Right ventricle myocardium inferior (tissue), 1 donor: Measurements from ENCODE around the gene IFI35. TPM values are rescaled to one million over a fixed set of nuclear protein-coding genes. Genes with fewer than 3 reads are reported as not detected.
"Not testable (repeated sequence)": the region's sequence is repeated elsewhere in the genome, so short reads cannot be mapped to it uniquely, and the experiment has no call there.

Source experiments
- ATAC-seq: fragments of 200-7000 bp; cut with Tn5 transposase; one replicate; pipeline ENCODE4 v1.9.1; 2020; ENCODE audit warnings: mild to moderate bottlenecking, moderate library complexity
- DNase-seq: peaks from one replicate; pipeline ENCODE4 v3.0.0; 2021; ENCODE audit errors: missing footprints
- intact Hi-C: fragments of 100-400 bp; cut with DNase I; formaldehyde crosslinking; loops from one replicate; pipeline ENCODE4 v1.11.0; 2022
- total RNA-seq: library from RNA; stranded (reverse); fragmentation: NEBNext Ultra II Directional; extraction: Animal tissue kit (Norgen Biotek cat#: 25700); gene quantifications from one replicate; pipeline ENCODE4 v1.2.1, GENCODE V29; 2021
- donor health status: DM: no; HTN: yes; CAD: no; lungs with severe emphysema.

Gene IFI35
- total RNA-seq, 1 donor from 2014 or later = 15.9 TPM

DNA sequence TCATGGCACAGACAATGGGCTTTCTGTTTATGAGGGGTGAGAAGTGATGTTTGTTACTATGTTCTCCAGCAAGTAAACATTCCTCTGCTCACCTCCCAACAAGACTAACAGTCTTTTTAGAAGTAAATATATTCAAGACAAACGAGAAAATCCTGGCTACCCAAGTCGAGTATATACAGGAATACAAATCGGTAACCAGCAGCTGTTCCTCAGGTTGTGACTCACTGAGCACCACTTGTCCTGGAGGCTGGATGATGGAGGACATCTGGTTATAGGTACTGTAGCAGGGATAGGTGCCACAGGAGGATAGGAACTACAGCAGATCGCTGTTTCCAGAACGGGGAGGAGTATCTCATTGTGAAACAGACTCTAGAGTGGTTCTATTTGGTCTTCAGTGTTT is 13.7 kb upstream of the IFI35 start:
- intact Hi-C loops = no loop called here
- ATAC-seq (no peak), DNase-seq (no peak)

DNA sequence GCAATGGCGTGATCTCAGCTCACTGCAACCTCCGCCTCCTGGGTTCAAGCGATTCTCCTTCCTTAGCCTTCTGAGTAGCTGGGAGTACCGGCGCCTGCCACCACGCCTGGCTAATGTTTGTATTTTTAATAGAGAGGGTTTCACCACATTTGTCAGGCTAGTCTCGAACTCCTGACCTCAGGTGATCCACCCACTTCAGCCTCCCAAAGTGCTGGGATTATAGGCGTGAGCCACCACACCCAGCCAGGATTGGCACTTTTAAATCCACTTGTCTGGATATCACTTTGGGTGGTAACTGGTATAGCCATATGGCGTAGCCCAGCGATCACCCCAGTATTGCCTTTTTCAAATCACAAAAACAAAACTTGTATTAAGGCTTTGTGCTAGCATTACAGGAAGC is 12.7 kb upstream of the IFI35 start:
- ATAC-seq, DNase-seq, intact Hi-C loops: not testable (repeated sequence)

DNA sequence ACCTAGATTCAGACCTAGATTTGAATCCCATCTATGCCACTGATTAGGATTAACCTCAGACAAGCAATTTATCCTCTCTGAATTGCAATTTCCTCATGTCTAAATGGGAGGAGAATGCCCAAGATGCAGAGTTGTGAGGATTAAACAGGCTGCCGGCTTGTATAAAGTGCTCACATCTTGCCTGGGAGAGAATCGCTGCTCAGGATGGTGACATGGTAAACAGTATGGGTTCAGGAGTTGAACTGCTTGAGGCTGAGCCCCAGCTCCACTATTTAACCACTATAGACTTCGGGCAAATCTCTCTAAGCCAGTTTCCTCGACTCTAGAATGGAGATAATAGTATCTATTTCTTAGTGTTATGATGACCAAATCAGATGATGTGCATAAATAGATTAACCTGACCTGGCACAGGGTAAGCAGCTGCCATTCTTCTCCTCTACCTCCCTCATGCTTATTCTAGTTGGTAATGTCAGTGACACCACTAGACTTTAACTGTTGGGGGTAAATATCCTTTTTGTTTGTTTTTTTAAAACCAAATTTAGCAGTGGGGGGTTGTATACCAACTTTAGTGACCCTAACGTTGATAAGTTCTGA is 9.1 kb upstream of the IFI35 start:
- intact Hi-C loops = loop anchor here (5.0 kb wide), 1 partner anchor 155 kb away; the partner anchor contains the start of gene AOC2
- ATAC-seq (no peak), DNase-seq (no peak)

DNA sequence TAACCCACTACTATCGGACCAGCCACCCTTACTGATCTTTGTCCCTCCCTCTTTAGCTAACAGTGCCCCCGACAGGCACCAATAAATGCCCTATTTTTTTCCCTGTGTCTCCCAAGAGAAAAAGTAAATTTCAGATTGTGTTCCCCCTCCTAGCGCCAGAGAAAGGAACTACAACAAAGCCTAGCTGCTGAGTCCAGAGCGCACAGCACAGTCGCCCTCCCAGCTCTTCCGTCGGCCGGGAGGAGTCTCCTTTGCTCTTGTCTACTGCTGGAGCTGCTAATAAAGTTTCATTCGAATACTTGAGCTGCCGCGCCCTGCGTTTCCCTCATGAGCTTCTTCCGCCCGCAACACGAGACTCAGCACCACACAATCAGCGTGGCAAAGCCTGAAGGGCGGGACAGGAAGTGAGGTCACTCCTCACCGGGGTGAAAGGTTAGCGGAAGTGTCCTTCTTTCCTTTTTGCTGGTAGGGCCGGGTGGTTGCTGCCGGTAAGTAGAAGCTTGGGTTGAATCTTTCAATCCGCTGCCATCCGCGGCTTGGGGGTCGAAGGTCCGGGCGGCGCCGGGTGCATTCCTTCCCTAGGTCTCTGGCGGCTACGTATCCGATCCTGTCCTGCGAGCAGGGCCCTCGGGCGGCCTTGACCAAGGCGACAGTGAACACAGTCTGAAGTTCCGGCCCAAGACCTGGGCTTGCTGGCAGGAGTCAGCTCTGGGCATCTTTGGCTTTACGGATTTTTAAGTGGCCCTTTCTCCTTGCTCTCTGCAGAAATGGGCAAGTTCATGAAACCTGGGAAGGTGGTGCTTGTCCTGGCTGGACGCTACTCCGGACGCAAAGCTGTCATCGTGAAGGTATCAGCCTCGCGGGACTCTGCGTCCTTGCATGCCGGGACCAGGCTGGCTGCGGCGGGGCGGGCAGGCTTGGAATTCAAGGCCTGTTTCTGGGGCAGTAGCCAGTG is 8.3 kb upstream of the IFI35 start, which contains the start of gene RPL27:
Gene RPL27, plus strand, starts transcription at position 436 of the 955 bp plus-strand sequence. Its CDS starts 332 bp downstream, at position 768.
- intact Hi-C loops = loop anchor here (1.0 to 5.0 kb wide), 2 partner anchors 18 to 156 kb away; partner anchors contain the start of genes AOC2, PTGES3L and RUNDC1
- DNase-seq (peak; percentile 99), ATAC-seq (peak; percentile 98)

DNA sequence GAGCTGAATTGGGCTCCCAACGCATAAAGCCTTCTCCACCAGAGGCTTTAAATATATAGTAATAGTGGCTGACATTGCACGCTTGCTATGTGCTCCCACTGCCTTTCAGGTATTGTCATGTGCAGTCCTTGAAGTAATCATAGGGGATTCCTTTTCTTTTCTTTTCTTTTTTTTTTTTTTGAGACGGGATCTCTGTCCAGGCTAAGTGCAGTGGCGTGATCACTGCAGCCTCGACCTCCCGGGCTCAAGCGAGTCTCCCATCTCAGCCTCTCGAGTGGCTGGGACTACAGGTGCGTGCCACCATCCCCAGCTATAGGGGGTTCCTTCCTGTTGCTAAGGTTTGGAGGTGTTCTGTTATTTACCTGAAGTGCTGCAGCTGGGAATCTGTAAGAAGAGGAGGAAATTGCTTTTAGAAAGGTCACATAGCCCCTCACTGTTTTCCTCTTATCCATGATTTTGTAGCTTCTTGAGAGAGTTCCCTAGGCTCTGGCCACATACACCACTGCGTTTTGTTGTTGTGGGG is 7.5 kb upstream of the IFI35 start:
- DNase-seq (no peak), ATAC-seq (no peak)
- intact Hi-C loops = loop anchor here (5.0 kb wide), 1 partner anchor 157 kb away; the partner anchor contains the start of gene AOC2

DNA sequence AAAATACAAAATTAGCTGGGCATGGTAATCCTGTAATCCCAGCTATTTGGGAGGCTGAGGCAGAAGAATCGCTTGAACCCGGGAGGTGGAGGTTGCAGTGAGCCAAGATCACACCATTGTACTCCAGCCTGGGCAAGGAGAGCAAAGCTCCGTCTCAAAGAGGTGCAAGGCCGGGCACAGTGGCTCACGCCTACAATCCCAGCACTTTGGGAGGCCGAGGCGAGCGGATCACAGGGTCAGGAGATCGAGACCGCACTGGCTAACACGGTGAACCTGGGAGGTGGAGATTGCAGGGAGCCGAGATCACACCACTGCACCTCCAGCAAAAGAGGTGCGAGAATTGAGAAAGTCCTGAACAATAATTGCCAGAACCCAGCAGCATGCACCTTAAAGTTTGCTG is 5.7 kb upstream of the IFI35 start:
- ATAC-seq, DNase-seq, intact Hi-C loops: not testable (repeated sequence)

DNA sequence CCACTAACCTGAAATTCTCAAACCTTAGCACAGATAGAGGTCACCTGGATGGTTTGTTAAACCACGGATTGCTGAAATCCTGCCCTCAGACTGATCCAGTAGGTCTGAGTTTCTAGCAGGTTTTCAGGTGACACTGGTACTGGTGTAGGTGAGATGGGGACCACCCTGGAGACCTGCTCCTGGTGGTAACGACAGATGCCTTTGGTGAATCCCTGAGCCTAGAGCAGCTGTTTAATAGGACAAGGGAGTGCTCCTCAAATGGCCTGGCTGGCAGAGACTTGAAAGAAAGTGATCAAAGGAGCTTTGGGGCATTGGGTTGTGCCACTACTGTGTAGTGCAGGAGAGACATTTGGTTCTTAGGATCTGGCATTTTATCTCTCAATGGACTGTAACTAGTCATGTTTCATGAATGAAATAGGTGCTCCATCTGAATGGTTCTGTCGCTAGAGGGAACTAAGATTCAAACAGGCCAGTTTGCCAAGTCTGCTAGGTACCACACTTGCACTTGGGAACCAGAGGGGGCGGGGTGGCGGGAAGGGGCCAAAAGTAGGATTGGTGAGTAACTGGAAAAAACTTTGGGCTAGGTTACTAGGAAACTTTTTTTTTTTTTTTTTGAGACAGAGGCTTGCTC is 2.9 kb upstream of the IFI35 start:
- intact Hi-C loops = no loop called here
- DNase-seq (no peak), ATAC-seq (no peak)

DNA sequence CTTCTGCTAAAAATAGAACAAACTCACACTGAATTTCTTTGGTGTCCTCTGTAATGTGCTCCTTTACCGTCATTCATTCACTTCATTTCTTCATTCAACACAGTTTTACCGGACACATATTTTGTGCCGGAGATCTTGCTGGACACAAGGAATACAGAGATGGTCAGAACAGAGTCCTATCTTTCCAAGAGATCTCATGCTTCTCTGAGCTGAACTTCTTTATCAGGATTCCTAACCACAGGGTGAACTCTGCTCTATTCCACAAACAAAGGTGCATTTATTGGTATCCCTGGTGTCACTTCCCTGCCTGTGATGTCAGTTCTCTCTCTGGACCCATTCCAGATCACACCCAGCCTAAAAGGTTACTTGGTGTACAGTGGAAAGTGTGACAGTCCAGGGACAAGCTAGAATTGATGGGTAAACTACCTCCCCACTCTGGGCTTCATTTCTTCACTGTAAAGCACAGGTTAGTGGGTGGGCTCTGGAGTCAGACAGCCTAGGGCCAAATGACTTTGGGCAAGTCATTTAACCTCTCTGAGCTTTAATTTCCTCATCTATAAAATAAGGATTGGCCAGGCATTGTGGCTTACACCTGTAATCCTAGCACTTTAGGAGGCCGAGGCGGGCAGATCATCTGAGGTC is 4.2 kb downstream of the IFI35 start:
- DNase-seq (no peak), ATAC-seq (no peak)
- intact Hi-C loops = no loop called here

DNA sequence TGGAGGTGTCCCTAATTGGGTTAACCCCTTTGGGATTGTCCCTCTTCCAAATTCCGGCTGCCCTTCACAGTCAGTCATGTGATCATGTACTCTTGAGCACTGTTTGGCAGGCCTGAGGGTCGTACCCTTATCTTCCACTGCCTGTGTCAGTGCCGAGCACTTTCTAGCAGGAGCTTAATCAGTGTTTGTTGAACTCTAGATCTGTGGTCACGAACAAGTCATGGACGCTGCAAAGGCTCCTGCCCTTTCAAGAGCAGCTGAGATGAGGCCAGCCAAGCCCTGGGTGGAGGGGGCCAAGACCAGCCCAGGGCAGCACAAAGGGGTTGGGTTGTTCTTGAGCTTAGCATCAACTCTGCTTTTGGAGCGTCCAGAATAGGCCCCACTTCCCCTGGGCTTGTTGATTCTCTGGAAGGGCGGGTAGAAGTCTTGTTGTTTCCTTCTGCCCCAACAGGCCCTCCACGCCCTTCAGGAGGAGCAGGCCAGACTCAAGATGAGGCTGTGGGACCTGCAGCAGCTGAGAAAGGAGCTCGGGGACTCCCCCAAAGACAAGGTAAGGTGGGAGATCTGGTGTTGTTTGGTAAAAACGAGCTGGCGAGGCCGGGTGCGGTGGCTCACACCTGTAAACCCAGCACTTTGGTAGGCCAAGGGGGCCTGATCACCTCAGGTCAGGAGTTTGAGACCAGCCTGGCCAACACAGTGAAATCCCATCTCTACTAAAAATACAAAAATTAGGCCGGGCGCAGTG is 5.3 kb downstream of the IFI35 start:
- intact Hi-C loops = no loop called here
- ATAC-seq (peak; percentile 41), DNase-seq (no peak)

DNA sequence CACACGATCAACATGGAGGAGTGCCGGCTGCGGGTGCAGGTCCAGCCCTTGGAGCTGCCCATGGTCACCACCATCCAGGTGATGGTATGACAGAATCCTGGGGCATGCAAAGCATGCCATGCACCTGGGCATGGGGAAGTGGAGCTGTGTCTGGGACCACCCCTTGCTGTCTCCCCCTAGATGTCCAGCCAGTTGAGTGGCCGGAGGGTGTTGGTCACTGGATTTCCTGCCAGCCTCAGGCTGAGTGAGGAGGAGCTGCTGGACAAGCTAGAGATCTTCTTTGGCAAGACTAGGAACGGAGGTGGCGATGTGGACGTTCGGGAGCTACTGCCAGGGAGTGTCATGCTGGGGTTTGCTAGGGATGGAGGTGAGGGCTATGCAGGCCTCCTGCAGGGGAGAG is 6.7 kb downstream of the IFI35 start:
- DNase-seq (no peak), ATAC-seq (no peak)
- intact Hi-C loops = no loop called here

DNA sequence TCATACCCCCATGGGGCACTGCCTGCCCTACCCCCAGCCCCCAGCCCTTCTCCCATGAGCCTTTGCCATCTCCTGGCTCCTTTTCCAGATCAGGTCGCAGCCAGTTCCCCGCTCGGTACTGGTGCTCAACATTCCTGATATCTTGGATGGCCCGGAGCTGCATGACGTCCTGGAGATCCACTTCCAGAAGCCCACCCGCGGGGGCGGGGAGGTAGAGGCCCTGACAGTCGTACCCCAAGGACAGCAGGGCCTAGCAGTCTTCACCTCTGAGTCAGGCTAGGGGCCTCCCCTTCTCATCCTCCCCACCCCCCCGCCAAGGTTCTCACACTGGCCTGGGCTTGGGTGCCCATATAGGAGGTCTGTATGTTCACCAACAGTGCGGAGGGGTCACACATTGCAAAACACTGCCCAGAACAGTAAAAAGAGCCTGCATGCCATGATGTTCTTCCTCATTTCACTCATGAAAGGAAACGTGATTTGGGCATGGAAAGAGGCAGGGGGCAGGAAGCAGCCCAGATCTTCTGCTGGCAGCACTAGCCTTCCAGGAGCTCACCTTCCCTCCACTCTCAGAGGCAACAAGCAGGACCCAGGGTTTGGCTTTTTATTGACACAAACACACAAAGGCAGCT is 7.5 kb downstream of the IFI35 start:
- intact Hi-C loops = no loop called here
- ATAC-seq = no peak
- DNase-seq = no peak

DNA sequence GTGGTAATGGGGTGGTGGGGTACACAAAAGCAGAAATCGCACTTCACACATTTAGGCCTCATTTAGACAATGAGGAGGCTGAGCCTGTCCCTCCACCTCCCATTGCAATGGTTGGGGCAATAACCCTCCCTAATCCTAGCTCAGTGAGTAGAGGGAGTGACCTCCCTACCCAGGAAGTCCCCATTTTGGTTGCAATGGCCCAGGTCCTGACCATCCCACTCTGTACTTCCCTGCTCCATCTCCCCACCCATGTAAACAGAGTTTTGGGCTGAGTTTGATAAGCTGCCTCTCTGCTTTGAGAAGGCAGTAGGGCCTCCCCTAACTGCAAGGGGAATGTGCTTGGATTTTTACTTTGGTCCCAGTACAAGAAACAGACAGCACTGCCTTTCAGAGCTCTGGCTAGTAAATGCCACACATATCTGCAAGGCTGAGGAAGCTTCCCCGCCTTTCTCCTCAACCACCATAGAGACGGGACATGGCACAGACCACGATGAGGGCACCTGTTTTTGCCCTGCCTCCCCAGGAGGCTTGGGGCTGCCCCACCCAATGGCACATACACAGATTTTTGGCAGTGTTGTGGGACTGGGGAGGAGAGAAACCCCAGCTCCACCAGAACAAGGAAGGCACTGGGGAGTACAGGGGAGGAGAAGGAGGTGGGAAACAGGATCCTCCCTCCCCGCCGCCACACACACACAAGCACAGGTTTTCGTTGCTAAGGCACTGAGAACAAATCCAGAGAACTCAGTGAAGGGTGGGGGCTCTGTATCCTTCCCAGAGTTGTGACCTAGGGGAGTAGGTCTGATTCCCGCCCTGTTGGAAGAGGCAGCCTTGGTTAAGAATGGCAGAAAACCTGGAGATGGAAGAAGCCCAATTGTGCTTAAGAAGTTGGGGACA is 8.3 kb downstream of the IFI35 start:
- no peak for DNase-seq
- intact Hi-C loops = no loop called here
- ATAC-seq = no peak

DNA sequence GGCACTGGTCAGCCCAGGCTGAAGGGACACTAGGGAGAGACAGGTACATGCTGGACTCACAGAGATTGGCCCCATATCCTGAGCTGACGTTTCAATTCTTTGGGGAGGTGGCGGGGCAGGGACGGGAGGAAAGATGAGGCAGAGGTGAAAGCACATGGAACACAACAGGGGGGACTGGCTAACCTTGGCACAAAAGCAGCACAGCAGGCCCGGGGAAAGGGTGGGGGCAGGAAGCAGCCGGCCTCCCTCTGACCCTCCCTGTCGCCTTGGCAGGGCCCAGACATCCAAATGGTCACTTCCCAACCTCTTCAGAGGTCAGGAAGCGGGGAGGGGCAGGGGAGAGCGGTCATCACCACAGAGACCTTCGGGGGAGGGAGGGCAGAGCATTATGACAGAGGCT is 9.0 kb downstream of the IFI35 start:
- ATAC-seq (peak; percentile 37), DNase-seq (peak; percentile 84)
- intact Hi-C loops = no loop called here

DNA sequence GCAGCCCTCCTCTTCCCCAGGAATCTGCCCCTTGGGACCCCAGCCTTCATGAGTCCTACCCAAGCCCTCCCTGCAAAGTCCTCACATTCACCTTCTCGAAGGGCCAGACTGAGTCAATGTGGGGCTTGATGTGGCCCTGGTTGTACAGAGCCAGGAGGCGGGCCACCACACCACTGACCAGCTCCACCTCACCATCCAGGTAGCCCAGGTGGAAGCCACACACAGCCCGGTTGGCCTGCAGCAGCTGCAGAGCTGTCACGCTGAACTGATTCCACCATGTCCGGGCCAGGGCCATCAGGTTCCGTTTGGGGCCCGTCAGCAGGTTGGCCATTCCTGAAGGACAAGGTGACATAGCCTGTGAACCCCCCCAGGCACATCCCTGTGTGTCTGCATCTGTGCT is 9.6 kb downstream of the IFI35 start:
- ATAC-seq (no peak), DNase-seq (no peak)
- intact Hi-C loops = no loop called here

DNA sequence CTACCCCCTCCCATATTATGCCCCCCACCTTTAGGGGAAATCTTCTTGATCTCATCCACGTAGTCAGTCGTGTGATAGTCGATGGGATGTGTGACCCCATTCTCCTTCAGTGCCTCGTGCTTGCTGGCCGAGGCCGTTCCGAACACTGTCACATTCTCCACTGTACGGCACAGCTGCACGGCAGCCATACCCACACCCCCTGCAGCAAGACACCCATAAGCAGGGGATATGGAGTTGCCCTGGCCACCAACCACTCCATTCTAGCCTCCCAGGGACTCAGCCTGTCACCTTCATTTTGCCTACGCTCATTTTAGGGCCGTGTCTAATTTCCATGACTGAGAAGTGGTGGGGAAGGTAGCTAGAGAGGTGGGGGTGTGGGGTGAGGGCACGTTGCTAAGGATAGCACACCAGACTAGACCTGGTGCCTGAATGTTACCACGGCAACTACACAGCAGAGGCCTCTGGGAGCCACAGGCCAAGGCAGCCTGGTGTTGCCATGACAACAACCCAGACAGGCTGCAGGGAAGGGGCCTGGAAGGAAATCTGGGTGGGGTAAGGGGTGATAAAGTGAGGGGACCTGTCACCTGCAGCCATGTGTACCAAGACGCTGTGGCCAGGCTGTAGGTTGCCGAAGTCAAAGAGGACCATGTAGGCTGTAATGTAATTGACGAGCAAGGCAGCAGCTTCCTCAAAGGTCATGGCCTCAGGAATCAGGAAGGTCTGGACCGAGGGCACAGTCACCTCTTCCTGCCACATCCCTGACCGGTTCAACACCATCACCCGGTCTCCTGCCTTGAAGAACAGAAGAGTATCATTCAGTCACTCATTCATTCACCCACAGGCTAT is 11.6 kb downstream of the IFI35 start:
- no peak for DNase-seq
- intact Hi-C loops = no loop called here
- no peak for ATAC-seq

DNA sequence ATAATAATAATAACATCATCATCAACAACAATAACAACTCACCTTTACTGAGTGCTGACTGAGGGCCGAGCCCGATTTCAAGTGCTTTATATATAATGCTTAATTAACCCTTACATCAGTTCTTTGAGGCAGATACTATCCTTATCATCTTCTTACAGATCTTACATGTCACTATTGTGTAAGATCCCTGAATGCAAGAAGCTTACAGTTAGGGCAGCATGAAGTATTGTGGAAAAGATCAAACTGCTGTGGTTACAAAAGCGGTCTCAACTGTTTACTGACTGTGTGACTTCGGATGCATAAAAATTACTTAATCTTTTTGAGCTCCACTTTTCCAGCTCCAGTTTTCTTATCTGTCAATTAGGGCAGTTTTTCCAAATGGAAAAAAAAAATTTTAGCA is 12.3 kb downstream of the IFI35 start:
- ATAC-seq (no peak), DNase-seq (no peak)
- intact Hi-C loops = no loop called here
